Measurements from ENCODE around the gene BCR.

GRCh38 chr22:23288301-23289129, 108.2 kb downstream of the BCR start:
- TF ChIP-seq USF2 (CRISPR knock-in tag; IDR thresholded peaks at IDR 0.05) (no peak), IRF1 (CRISPR knock-in tag; IDR thresholded peaks at IDR 0.05) (no peak), CTCF (IDR thresholded peaks at IDR 0.05) (no peak), GTF2I (CRISPR knock-in tag; conservative IDR thresholded peaks at IDR 0.05) (no peak), TP53 (CRISPR knock-in tag; IDR thresholded peaks at IDR 0.05) (no peak), NFE2L1 (CRISPR knock-in tag; IDR thresholded peaks at IDR 0.05) (no peak), NFYB (CRISPR knock-in tag; conservative IDR thresholded peaks at IDR 0.05; ENCODE audit: low read depth) (no peak), SP1 (CRISPR knock-in tag; conservative IDR thresholded peaks at IDR 0.05) (no peak)

Data from WTC11 (cell line).